Measurements from ENCODE around the gene AKR1A1. TPM values are rescaled to one million over a fixed set of nuclear protein-coding genes. Genes with fewer than 3 reads are reported as not detected.

The AKR1A1 gene
- total RNA-seq, 6 experiments from 2014 or later: 115 to 308 (median 220) TPM

DNA sequence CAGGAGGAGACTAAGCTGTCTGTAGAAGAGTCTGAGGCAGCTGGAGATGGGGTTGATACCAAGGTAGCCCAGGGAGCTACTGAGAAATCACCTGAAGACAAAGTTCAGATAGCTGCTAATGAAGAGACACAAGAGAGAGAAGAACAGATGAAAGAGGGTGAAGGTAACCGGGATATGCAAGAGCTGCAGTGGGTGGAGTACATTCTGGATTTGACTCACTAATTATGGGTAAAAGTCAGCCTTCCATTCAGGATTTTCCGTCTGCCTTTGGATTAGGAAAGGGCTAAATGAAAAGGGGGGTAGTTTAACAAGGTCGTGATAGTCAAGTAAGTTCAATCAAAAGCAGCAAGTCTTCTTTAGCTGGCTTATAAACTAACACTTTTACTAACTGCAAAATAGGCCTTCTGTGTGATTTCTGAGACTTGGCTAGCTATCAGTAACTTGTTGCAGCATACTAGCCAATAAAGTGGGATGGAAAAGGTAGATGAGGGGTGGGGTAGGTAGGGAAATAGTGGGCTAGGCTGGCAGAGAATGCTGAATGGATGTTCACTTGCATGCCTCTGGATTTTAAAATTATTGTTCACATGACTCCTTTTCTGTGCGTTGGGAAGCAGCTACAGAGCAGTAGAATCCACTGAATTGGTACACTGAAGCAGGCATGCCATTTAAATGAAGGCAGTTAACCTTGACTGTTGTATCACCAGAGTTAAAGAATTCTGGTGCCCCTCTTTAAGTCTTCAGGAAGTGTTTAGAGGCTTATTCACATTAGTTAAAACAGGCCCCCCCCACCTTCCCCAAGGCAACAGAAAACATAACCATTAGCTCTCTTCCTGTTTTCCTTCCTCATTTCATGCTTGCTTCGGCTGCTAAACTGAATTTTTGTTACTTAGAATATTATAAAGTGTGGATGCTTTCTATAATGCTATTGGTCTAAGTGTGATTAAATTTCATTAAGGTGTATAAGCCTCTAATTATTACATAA is 57.8 kb downstream of the AKR1A1 start:
- H3K27me3 ChIP-seq: no peaks in the 10 kb centered on the region
- TF ChIP-seq, protein P1, sequence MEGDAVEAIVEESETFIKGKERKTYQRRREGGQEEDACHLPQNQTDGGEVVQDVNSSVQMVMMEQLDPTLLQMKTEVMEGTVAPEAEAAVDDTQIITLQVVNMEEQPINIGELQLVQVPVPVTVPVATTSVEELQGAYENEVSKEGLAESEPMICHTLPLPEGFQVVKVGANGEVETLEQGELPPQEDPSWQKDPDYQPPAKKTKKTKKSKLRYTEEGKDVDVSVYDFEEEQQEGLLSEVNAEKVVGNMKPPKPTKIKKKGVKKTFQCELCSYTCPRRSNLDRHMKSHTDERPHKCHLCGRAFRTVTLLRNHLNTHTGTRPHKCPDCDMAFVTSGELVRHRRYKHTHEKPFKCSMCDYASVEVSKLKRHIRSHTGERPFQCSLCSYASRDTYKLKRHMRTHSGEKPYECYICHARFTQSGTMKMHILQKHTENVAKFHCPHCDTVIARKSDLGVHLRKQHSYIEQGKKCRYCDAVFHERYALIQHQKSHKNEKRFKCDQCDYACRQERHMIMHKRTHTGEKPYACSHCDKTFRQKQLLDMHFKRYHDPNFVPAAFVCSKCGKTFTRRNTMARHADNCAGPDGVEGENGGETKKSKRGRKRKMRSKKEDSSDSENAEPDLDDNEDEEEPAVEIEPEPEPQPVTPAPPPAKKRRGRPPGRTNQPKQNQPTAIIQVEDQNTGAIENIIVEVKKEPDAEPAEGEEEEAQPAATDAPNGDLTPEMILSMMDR (IDR thresholded peaks at IDR 0.05): no peak
- TF ChIP-seq POLR2A (IDR thresholded peaks at IDR 0.05): no peak
- DNase-seq (no peak), ATAC-seq (peak in 3 of 4 donors; percentile 35 to 45 (median 39))
- no peaks in the 10 kb centered on the region for H3K9me3 ChIP-seq
- WGBS (ENCODE audit: insufficient coverage, low coverage, low lambda C conversion rate, missing lambda C conversion rate): 75% methylated on average over 5 of the region's 5 CpGs
- no peak overlapping the region for H3K27ac ChIP-seq
- peaks cover 0 to 22% (median 2%) of the 10 kb centered on the region in 4 donors for H3K36me3 ChIP-seq
- H3K4me3 ChIP-seq: no peak overlapping the region
- H3K4me1 ChIP-seq: no peaks in the 10 kb centered on the region
- intact Hi-C loops (cut with DNase I): no loop called here

DNA sequence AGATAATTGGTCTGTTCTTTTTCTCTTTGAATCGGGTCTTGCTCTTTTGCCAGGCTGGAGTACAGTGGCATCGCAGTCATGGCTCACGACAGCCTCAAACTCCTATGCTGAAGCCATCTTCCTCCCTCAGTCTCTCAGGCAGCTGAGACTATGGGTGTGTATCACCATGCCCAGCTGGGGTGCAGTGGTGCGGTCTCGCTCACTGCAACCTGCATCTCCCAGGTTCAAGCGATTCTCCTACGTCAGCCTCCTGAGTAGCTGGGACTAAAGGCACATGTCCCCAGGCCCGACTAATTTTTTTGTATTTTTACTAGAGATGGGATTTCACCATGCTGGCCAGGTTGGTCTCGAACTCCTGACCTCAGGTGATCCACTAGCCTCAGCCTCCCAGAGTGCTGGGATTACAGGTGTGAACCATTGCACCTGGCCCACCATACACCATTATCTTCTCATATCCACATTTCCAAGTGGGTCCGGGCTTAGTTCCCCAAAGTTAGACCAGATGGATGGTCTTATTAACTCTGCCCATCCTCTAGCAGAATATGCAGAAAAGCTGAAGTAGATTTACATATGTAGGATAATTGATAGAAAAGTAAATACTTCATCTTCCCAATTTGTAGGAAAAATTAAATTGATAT is 60.1 kb downstream of the AKR1A1 start:
- no peaks in the 10 kb centered on the region for H3K9me3 ChIP-seq
- intact Hi-C loops (cut with DNase I): no loop called here
- H3K36me3 ChIP-seq: peaks cover 0 to 33% (median 9%) of the 10 kb centered on the region in 4 donors
- no peaks in the 10 kb centered on the region for H3K4me1 ChIP-seq
- H3K27ac ChIP-seq: no peak overlapping the region
- 98% methylated on average over 10 of the region's 10 CpGs for WGBS (ENCODE audit: insufficient coverage, low coverage, low lambda C conversion rate, missing lambda C conversion rate)
- DNase-seq (no peak), ATAC-seq (no peak)
- no peaks in the 10 kb centered on the region for H3K27me3 ChIP-seq
- no peak for TF ChIP-seq POLR2A (IDR thresholded peaks at IDR 0.05)
- TF ChIP-seq, protein P1 (IDR thresholded peaks at IDR 0.05): no peak
- no peak overlapping the region for H3K4me3 ChIP-seq

DNA sequence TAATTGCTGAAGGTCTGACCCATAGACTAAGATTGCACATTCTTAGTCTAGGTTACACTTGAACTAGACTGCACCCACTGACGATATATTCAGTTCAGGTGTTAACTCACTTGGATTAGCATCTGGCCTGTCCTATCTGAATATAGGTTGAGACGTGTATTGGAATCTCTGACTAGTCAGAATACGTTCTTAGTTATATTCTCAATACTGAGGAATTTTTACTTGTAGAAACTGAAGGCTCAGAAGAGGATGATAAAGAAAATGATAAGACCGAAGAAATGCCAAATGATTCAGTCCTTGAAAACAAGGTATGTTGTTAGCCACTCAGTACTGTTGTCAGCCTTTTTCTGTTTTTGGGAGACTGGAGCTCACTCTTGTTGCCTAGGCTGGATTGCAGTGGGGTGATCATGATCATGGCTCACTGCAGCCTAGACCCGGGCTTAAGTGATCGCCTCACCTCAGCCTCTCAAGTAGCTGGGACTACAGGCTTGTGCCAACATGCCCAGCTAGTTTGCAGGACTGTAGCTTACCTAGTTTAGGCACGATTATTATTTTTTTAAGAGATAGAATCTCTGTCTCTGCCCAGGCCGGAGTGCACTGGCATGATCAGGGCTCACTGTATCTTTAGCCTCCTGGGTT is 62.4 kb downstream of the AKR1A1 start:
- ATAC-seq (no peak), DNase-seq (no peak)
- Histone ChIP-seq H3K36me3 (peaks cover 0 to 40% (median 22%) of the 10 kb centered on the region in 4 donors), H3K27ac (no peak overlapping the region), H3K4me1 (no peaks in the 10 kb centered on the region), H3K4me3 (no peak overlapping the region), H3K9me3 (no peaks in the 10 kb centered on the region), H3K27me3 (no peaks in the 10 kb centered on the region)
- WGBS (ENCODE audit: insufficient coverage, low coverage, low lambda C conversion rate, missing lambda C conversion rate): 83% methylated on average over 8 of the region's 8 CpGs
- intact Hi-C loops (cut with DNase I): no loop called here
- TF ChIP-seq POLR2A (IDR thresholded peaks at IDR 0.05): no peak
- TF ChIP-seq, protein P1 (IDR thresholded peaks at IDR 0.05): no peak

DNA sequence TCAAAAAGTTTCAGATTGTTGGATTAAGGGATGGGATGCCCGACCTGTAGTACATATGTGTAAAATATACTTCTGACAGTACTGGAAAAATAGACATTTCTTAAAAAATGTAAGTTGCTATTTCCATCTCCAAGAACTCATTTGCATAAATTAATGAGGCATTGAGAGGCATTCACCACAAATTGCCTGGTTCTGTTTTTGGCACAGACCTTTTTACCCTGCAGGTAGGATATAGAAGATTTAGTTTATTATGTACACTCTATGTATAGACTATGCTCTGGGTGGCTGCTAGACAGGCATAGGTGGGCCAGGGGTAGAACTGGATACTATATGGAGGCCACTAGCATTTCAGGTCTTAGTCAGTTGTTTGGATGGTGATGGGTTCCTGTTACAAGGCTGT is 65.3 kb downstream of the AKR1A1 start:
- Histone ChIP-seq H3K9me3 (no peaks in the 10 kb centered on the region), H3K27ac (no peak overlapping the region), H3K4me1 (no peaks in the 10 kb centered on the region), H3K36me3 (peaks cover 0 to 54% (median 23%) of the 10 kb centered on the region in 4 donors), H3K4me3 (no peak overlapping the region), H3K27me3 (no peaks in the 10 kb centered on the region)
- intact Hi-C loops (cut with DNase I): no loop called here
- DNase-seq: no peak
- no peak for ATAC-seq
- WGBS (ENCODE audit: insufficient coverage, low coverage, low lambda C conversion rate, missing lambda C conversion rate): 75% methylated on average over 1 of the region's 1 CpG
- TF ChIP-seq, protein P1 (IDR thresholded peaks at IDR 0.05): no peak
- no peak for TF ChIP-seq POLR2A (IDR thresholded peaks at IDR 0.05)
